Measurements from ENCODE around the gene PRKCE. TPM values are rescaled to one million over a fixed set of nuclear protein-coding genes. Genes with fewer than 3 reads are reported as not detected.

The PRKCE gene
- total RNA-seq, 4 donors from 2014 or later: 20.0 to 29.7 (median 25.2) TPM

- Histone ChIP-seq H3K27me3 (no peaks in the 10 kb centered on the region), H3K27ac (no peak overlapping the region), H3K36me3 (no peaks in the 10 kb centered on the region), H3K4me1 (peaks cover 0 to 7% (median 0%) of the 10 kb centered on the region in 4 donors), H3K9me3 (no peaks in the 10 kb centered on the region), H3K4me3 (no peak overlapping the region)
- no peak for DNase-seq
- no peak for TF ChIP-seq POLR2A (IDR thresholded peaks at IDR 0.05)
- TF ChIP-seq CTCF (IDR thresholded peaks at IDR 0.05): no peak
Measured at GRCh38 chr2:45923701-45924100, 272.2 kb downstream of the PRKCE start.

- DNase-seq: no peak
- Histone ChIP-seq H3K4me3 (no peak overlapping the region), H3K9me3 (no peaks in the 10 kb centered on the region), H3K36me3 (no peaks in the 10 kb centered on the region), H3K27ac (no peak overlapping the region), H3K27me3 (no peaks in the 10 kb centered on the region), H3K4me1 (no peaks in the 10 kb centered on the region)
- TF ChIP-seq POLR2A (IDR thresholded peaks at IDR 0.05) (no peak), CTCF (IDR thresholded peaks at IDR 0.05) (no peak)
Measured at GRCh38 chr2:45925026-45925425, 273.6 kb downstream of the PRKCE start.

DNA sequence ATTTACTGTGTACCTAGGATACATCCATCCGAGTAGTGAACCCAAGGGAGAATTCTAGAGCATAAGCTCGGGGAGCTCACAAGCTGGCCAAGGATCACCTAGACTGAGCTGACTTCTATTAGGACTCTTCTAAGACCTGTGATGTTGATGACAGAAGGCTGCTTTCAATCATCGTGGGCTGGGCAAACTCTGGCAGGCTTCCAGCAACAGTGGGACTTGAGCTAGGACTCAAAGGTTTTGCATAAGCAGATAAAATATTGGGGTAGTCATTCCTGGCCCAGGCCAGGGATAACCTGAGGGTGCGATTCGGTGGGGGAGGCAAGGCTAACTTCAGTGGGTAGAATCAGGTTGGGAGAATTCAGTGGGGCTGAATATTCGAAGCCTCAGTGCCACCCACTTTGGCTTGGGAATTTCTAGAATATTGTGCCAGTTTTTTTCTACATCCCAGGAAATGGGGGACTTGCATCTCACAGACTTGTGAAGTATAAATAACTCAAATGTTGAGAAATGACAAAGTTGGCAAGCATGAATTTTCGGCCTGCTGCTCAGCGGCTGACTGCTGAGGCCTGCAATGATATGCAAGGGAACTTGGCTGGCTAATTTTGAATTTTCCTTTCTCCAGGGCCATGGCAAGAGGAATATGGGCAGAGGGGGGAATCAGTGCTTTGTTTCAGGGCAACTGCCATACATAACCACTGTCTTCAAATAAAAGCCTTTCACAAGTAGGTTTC, 274.3 kb downstream of the PRKCE start:
- TF ChIP-seq CTCF (IDR thresholded peaks at IDR 0.05) (no peak), POLR2A (IDR thresholded peaks at IDR 0.05) (no peak)
- Histone ChIP-seq H3K36me3 (no peaks in the 10 kb centered on the region), H3K4me3 (no peak overlapping the region), H3K9me3 (no peaks in the 10 kb centered on the region), H3K27me3 (no peaks in the 10 kb centered on the region), H3K4me1 (no peaks in the 10 kb centered on the region), H3K27ac (no peak overlapping the region)
- DNase-seq: no peak

GRCh38 chr2:45928946-45929345, 277.5 kb downstream of the PRKCE start:
- no peak overlapping the region for H3K4me3 ChIP-seq
- no peaks in the 10 kb centered on the region for H3K9me3 ChIP-seq
- H3K36me3 ChIP-seq: no peaks in the 10 kb centered on the region
- no peak overlapping the region for H3K27ac ChIP-seq
- TF ChIP-seq POLR2A (IDR thresholded peaks at IDR 0.05) (no peak), CTCF (IDR thresholded peaks at IDR 0.05) (no peak)
- H3K27me3 ChIP-seq: no peaks in the 10 kb centered on the region
- no peak for DNase-seq
- H3K4me1 ChIP-seq: no peaks in the 10 kb centered on the region

DNA sequence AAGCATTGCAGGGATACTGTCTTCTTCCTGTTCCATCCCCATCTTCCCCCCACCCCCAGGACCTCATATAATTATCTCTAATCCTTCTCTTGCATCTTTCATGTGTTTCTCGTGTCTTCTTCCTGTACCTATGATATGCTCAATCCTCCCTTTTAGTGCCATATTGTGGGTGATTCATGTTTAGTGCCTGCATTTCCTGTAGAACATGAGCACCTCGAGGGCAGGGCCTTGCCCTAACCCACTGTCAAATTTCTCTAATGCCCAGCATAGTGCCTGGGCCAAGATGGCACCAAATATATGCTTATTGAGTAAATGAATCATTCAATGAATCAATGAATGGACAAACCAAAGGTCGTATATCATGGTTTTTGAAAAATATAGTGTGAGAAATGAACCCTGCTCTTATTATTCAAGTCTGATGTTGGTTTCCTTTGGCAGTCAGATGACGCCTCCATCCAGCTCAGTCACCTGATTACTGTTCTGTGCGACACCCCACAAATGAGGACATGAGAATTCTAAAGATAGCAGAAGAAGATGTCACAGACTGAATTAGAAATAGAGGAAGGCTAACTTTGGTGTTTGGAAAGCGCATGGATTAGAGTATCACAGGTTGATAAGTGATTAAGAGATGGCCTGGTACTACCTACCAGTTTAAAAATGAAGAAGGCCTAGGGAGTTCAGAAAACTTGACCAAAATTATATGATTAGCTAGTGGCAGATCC, 278.4 kb downstream of the PRKCE start:
- Histone ChIP-seq H3K4me3 (no peak overlapping the region), H3K9me3 (no peaks in the 10 kb centered on the region), H3K27me3 (no peaks in the 10 kb centered on the region), H3K4me1 (no peaks in the 10 kb centered on the region), H3K36me3 (no peaks in the 10 kb centered on the region), H3K27ac (no peak overlapping the region)
- no peak for TF ChIP-seq CTCF (IDR thresholded peaks at IDR 0.05)
- peak in 1 of 3 donors; percentile 32 for DNase-seq
